NCI-H1930 (cell line): ENCODE data around the gene OSBPL8.

Experiments used
- DNase-seq, 2 experiments: peaks; one replicate each; lab custom pipeline; 2025; lab: John Stamatoyannopoulos, UW

OSBPL8 gene

DNA sequence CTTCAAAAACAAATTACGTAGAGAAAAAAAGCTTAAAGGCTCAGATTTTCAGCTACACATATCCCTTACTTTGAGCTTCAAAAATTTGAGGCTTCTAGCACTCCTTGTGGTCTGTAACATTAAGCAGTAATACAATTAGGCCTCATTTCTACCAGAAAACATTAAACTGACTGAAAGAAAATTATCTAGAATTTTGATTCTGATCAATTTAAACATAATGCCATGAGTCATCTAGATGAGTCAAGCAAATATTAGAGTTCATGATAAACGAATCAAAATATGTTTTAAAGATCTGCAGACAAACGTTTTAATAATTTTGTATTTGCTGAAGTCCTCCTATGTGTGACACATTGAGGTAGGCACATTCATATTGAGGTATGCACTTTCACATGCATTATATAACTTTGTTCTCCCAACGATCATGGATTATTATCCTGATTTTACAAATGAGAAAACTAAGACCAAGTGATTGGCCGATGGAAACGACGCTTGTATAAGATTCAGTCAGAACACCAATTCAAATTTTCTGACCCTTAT lies 4.3 kb downstream of the OSBPL8 start:
- DNase-seq, result no peak

- DNase-seq, result no peak
Measured at GRCh38 chr12:76554405-76555230, 5.0 kb downstream of the OSBPL8 start.

DNA sequence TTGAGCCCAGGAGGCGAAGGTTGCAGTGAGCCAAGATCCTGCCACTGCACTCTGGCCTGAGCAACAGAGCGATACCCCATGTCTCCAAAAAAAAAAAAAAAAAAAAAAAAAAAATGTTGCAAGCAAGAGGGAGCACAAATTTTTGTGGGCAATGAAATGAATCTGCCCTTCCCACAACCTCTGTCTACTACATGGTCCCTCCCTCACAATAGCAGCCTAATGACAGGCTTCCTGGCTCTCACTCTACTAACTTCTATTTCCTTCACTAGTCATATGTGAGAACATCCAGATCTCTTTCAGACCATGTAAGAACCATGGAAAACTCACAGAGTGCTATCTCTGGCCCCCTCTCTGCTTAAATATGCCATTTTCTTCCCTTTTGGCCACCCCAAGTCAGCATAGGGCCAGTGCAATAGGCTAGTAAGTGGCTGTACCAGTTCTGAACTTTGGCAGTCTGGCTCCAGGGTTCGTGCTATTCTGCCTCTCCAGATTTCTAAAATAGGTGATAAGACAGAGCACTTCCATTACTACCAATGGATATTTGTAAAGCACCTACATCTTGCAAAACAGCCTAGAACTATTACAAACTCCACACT lies 7.1 kb downstream of the OSBPL8 start:
- no peak for DNase-seq

- no peak for DNase-seq
Measured at GRCh38 chr12:76551482-76551888, 8.1 kb downstream of the OSBPL8 start.

GRCh38 chr12:76549131-76549530 lies 10.4 kb downstream of the OSBPL8 start:
- DNase-seq, result no peak

DNA sequence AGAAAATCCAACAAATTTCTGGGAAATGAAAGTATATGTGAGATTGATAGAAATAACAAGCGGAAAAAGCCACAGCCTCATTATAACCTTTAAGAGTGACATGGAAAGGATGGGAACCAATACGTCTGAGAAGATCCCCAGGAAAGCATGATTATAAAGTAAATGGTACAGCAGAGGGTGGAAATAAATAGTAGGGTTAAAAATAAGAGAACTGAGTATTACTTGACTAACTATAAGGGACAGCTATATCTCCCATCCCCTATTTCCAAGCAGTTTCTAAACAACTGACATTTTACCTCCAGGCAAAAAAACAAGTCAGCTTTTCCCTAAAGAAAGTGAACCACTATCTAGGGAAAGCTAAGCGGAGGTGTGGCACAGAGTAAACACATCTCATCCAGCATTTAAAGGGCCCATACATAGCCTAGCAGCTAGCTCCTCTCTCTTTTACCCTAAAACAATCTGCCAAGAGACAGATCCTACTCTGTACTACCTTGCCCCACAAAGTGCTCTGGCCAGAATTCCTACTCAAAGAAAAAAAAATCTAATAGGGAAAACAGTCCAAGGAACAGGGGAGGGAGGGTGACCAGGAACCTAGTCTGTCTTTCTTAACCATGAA lies 11.2 kb downstream of the OSBPL8 start:
- DNase-seq, result no peak

GRCh38 chr12:76547526-76547925 lies 12.0 kb downstream of the OSBPL8 start:
- no peak for DNase-seq

- no peak for DNase-seq
Measured at GRCh38 chr12:76546889-76547288, 12.7 kb downstream of the OSBPL8 start.

- DNase-seq, result no peak
Measured at GRCh38 chr12:76545486-76545885, 14.1 kb downstream of the OSBPL8 start.

GRCh38 chr12:76544601-76545261 lies 14.8 kb downstream of the OSBPL8 start:
- DNase-seq, result no peak

DNA sequence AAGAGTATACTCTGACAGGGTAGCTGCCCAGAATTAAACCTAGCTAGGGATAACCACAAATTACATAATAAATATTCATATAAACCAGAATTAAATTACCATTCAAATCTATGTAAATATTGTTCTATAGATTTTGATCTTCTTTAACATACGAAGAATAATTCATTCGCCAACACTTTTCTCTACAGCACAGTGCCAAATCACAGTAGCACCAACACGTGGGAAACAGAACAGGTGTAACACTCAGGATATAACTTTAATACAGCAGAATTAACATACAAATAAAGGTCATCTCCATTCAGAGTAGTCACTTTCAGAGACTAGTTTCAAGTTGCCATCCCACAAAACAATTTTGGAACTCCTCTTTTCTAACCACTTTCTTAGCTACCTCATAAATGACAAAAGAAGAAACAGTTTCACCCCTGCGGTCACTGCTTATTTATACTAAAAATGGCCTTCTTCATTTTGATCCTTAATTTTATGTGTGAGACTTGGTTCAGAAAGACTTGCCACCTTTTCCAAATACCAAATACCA lies 15.7 kb downstream of the OSBPL8 start:
- DNase-seq, result no peak

DNA sequence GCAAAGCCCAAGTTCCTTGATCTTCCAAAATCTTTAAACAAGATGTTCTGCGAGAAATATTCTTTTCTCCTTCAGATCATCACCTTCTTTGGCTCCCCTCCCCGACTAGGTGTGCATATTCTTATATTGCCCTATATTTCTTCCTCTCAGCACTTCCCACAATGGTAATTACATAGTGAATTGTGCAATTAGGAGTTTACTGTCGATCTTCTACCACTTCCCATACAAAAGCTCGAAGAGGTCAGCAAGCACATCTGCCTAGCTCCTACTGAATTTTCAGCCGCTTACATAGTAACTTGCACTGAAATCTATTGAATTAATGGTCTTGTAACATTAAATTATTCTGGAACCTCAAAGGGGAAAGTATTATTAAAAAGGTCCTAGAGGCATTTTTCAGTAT lies 16.7 kb downstream of the OSBPL8 start:
- DNase-seq, result no peak

DNA sequence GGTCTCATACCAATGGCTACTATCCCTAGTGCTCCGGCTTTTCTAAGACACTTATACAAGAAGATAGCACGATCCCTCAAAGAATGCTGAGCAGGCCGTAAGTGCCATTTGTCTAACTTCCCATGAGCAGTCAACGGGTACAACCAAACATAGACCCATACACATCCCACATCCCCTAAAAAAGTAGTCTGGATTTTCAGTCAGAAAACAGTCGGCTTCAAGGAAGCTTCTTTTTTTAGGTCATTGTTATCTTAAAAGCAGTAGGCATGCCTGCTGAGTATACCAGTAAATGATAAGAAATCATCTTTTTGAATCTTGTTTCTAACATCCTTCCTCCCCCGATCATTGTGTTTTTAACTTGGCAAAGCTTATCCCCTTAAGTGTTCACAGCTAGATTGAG lies 19.8 kb downstream of the OSBPL8 start:
- no peak for DNase-seq

- no peak for DNase-seq
Measured at GRCh38 chr12:76537923-76538322, 21.6 kb downstream of the OSBPL8 start.

DNA sequence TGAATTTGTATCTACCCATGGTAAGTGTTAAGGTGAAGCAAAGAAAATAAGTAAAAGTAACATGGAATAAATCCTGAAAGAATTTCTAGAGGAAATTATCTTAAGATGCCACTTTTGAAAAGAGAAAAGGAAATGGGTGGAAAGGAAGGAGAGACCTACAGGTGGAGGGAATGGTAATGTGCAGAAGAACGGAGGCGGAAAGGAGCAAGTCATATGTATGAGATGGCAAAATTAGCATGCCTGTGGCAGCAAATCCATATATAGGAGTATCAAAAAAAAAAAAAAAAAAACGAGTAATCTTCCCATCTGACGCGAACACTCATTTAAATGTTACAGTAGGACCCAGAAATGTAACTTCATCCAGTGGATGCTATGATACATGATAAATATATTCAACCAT lies 23.0 kb downstream of the OSBPL8 start:
- no peak for DNase-seq

DNA sequence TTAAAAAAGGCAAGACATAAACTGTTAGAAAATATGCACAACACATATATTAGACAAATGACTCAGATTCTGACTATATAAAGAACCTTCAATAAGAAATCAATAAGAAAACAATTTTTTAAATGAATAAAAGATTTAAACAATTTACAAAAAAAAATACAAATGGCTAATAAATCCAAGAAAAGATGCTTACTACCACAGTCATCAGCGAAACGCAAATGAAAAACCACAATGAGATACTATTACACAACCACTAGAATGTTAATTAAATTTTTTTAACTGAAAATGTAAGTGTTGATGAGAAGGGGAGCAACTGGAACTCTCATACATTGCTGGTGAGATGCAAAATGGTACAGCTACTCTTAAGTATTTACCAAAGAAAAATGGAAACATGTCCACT lies 24.4 kb downstream of the OSBPL8 start:
- DNase-seq, result no peak

DNA sequence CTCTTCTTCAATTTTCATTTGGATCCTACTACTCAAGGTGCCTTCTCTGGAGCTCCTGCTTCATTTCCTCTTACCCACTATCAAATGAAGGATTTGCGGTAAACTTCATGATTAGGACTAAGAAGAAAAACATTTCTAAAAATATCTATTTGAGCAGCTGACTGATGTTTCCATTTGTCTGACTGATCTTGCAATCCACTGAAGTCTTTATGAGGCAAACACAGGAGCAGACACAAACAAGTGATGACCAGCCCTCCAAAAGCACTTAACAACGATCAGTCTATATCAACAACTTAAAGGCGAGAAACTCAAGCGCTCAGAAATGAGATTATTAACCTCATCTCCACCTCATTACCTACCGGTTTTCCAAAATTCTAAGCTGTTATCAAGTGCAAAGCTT lies 26.2 kb downstream of the OSBPL8 start:
- DNase-seq, result no peak

- DNase-seq, result no peak
Measured at GRCh38 chr12:76532520-76532919, 27.1 kb downstream of the OSBPL8 start.

GRCh38 chr12:76531056-76531455 lies 28.5 kb downstream of the OSBPL8 start:
- no peak for DNase-seq

DNA sequence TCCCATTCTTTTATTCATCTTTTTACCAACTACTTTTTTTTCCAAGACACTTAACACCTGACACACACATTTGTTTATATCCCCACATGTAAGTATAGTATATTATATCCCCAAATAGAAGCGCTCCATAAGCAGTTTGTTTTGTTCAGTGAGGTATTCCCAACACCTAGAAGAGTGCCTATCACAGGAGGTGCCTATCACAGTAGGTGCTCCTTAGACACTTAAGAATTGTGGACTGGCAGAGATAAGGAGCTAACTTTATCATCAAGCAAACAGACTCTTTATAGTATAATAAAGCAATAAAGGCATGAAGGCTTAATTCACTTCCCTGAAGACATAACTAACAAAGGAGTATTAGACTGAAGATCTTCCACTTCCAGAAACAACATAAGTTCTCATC lies 29.1 kb downstream of the OSBPL8 start:
- DNase-seq, result no peak

- DNase-seq, result no peak
Measured at GRCh38 chr12:76529226-76529918, 30.2 kb downstream of the OSBPL8 start.

DNA sequence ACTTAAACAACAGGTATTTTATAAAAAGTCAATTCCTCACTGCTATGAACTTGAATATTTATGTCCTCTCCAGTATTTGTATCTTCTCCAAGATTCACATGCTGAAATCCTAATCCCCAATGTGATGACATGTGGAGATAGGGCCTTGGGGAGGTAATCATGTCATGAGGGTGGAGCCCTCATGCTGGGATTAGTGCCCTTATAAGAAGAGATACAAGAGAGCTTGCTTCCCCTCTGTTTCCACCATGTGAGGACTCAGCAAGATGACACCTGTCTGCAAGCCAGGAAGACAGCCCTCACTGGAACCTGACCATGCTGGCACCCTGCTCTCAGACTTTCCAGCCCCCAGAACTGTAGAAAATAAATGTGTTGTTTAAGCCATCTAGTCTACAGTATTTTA lies 36.2 kb downstream of the OSBPL8 start:
- DNase-seq, result no peak
